T-helper 22 cell (primary cell): ENCODE results near the gene MAPK6.
A peak's percentile ranks its signal among the peaks of the same experiment; 100 is the strongest.
"Not testable (repeated sequence)": the region's sequence is repeated elsewhere in the genome, so short reads cannot be mapped to it uniquely, and the experiment has no call there.

Experiments used
- DNase-seq: peaks from one replicate; pipeline ENCODE4 v3.0.0-alpha.2; 2020; ENCODE audit warnings: low read depth

Gene MAPK6

DNA sequence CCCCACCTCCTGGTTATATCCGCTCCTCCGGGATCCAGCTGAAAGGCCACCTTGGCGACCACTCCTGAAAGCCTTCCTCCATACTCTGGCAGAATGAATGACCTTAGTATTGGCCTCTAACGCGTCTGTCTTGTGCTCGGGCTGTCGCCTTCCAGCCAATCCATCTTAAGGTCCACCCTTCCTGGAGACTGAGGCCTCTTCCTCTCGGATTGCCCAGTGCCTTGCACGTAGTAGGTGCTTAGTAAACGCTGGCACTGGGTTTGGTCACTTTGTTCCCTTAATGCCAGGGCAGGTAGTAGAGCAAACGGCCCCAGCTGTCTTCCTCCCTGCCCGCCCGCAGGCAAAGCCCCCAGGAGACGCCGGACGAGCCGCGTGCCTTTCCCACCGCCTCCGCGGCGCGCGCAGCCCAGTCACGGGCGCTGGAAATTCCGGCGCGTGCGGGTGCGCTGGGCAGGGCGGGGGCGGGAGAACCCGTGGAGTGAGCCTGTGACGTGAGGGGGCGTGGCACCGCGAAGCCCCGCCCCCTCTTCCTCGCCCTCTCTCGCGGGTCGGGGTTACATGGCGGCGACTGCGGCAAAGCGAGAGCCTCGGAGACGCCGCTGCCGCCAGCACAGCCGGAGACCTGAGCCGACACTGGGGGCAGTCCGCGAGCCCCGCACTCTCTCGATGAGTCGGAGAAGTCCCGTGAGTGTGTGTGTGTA, at the start of gene MAPK6:
Gene MAPK6 (plus strand): TSS at position 527 of the 701 bp plus-strand sequence. CDS start 27,242 bp downstream, outside the sequence.
- peak; percentile 88 for DNase-seq

DNA sequence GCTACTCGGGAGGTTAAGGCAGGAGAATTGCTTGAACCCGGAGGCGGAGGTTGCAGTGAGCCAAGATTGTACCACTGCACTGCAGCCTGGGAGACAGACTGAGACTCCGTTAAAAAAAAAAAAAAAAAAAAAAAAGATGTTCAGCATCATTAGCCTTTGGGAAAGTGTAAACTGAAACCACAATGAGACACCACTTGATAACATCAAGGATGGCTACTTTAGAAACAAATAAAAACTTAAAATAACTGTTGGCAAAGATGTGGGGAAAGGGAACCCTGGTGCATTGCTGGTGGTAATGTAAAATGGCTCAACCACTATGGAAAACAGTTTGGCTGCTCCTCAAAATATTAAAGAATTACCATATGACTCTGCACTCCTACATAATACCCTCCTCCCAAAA, 49.3 kb upstream of the MAPK6 start:
- DNase-seq, result no peak

DNA sequence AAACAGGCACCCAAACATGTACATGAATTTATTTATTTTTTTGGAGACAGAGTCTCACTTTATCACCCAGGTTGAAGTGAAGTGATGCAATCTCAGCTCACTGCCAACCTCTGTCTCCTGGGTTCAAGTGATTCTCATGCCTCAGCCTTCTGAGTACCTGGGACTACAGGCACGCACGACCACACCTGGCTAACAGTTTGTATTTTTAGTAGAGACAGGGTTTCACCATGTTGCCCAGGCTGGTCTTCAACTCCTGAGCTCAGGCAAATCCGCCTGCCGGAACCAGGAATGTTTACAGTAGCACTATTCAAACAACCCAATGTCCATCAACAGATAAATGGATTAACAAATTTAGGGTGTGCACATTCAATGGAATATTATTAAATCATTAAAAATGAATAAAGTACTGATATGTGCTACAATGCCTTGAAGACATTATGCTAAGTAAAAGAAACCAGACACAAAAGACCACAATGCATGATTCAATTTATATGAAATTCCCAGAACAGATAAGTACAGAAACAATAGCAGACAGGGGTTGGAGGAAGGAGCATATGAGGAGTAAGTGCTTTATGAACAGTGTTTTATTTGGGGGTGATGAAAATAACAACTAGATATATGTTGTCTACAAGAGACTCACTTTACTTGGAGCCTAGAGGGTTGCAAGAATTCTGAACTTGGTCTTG, 48.7 kb upstream of the MAPK6 start:
- no peak for DNase-seq

DNA sequence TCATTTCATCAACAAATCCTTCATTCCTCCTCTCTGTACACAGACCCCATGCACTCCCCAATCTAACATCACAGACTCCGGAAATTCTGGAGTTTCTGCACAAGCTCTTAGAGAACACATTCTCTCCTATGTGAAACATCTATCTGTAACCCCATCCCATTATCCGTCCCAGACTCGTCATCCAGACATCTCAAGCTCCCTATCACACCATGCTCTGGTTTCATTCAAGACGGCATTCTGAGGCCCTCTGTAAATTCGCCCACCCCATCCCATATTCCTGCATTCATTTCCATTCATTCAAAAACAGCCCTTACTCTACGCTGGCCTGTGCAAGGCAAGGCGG, 48.0 kb upstream of the MAPK6 start:
- DNase-seq, result no peak

DNA sequence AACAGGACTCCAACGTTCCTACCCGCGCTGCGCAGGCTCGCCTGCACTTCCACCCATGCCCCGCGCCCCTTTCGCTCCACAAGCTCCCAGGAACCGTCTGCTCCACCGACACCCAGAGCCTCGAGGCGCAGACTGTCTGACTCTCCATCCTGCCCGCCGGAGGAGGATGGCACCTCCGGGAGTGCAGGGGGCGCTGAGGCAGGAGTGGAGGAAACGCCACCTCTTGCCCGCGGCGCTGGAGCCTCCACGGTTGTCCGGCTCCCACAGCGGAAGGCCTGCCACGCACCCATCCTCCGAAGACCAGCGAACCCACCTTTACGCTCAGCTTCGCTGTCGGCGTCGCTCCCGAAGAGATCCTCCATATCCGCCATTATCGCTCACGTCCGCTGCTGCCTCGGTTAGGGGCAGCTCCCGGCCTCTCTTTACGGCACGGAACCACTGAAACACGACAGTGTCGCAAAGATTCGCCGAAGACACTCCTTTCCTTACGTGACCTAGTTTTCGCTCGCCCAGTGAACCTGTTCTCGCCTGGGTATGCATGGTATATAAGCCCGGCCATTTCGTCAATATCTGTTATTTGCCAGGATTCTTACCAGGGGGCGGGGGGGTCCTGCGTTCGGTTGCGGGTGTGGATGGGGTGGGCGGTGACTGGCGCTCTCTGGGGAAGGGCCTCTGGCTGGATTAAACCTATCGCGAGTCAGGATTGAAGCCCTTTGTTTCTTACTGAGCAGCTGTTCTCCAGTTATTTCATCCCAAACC, 47.5 kb upstream of the MAPK6 start, which contains the start of gene LEO1:
Gene LEO1 (minus strand): TSS at position 404 of the 759 bp plus-strand sequence. CDS start 33 bp downstream, at position 371.
- DNase-seq, result peak; percentile 87

DNA sequence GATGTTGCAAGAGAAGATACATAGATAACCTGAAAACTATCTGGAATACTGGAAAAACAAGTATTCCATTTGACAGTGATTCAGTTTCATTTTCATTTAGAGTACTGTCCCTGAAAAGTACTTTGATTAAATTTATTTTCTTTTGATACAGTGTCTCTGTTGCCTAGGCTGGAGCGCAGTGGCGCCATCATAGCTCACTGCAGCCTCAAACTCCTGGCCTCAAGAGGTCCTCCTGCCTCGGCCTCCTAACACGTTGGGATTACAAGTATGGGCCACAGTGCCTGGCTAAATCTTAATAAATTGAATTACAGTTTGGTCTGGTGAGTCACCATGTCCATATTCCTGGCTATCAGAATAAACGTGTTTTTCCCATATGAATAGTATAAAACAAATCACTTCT, 45.8 kb upstream of the MAPK6 start:
- no peak for DNase-seq

DNA sequence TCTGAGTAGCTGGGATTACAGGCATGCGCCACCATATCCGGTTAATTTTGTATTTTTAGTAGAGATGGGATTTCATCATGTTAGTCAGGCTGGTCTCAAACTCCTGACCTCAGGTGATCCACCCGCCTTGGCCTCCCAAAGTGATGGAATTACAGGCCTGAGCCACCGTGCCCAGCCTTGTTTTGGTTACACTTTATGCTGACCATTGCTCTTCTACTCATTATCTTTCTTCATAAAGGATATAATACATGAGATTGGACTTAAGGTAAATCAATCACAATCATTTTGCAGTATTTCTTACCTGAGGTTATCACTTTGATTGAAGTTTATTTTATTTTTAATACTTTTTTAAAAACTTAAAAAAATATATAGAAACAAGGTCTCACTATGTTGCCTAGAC, 45.2 kb upstream of the MAPK6 start:
- no peak for DNase-seq

DNA sequence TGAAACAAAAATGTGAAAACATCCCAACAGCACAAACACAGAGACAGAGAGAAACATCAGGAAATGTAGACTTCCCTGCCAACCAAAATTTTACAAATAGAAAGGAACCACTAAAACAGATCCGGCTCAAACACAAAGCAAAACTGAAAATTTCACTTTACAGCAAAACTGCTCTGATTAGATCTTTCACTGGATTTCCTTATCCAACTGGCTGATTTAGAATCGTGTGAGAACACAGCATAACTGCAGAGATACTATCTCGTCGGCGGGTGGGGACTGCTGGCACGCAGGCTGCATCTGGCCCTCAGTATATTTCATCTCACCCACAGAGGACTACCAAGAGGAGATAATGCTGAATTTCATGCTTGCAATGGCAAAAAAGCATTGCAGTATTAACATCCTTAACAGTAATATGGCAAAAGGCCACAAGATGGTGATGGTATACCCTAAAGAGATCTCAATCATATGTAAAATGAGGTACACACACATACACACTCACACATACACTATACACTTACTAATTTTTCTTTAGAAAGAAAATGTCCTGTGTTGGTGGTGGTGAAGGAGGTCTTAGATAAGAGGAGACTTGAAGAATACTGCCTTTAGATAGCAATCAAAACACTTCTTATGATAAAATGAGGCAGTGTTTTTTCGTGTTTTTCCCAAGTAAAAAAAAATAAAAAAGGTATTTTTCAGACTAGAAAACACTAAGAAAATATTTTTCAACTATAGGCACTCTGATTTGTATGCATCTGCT, 36.8 kb upstream of the MAPK6 start:
- no peak for DNase-seq

DNA sequence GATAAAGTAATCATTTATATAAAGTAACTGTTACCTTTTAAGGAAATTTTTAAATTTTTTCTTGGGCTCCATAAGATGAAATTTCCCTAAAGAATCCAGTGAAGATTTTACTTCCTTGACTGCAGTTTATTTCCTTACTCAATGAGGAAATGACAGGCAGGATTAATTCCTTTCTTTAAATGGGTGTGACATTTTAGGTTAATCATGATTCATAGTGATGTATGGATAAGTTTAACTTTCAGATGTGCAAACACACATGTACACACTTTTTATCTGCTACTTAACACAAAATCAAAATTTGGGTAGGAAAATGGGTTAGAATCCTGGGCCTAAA, 36.3 kb upstream of the MAPK6 start:
- no peak for DNase-seq

DNA sequence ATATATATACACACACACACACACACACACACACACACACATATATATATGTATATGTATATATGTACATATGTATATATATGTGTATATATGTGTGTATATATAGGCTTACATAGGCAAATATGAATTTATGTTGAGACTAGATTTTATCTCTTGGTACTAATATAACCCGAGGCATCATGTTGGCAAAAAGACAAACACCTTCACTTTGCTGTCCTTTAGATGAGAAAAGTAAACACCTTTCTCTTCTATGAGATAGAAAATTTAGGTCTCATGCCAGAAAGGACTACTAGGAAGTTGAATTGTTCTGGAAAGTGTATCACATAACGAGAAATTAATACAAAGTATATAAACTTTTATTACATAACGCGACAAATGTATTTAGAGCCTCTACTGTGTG, 27.9 kb upstream of the MAPK6 start:
- DNase-seq, result no peak

DNA sequence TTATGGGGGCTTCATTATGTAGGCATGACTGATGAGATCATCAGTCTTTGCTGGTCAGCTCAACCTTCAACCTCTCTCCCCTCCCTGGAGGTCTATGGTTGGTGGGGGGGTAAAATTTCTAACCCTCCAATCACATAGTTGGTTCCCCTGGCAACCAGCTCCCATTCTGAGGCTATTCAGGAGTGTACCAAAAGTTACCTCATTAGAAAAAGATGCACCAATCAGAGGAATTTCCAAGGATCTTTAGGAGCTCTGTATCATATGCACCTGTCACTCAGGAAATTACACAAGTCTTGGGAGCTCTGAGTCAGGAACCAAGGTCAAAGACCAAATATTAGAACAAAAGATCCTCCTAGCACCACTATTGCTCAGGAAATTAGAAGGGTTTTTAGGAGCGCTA, 26.1 kb upstream of the MAPK6 start:
- DNase-seq, result no peak

DNA sequence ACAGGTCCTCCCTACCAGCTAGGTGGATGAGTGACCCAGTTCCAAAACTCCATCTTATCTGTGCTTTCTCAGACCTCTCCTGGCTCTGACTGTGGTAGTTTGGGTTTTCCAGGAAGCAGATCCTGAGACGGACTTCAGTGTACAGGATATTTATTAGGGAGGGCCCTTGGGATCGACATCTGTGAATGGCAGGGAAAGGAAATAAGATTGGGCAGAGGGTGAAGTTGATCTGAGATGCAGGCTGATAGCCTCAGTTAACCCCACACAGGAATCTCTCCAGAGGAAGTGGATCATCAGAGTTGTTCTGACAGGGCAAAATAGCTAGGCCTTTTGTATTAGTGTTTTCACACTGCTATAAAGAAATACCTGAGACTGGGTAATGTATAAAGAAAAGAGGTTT, 16.7 kb upstream of the MAPK6 start:
- DNase-seq, result no peak

DNA sequence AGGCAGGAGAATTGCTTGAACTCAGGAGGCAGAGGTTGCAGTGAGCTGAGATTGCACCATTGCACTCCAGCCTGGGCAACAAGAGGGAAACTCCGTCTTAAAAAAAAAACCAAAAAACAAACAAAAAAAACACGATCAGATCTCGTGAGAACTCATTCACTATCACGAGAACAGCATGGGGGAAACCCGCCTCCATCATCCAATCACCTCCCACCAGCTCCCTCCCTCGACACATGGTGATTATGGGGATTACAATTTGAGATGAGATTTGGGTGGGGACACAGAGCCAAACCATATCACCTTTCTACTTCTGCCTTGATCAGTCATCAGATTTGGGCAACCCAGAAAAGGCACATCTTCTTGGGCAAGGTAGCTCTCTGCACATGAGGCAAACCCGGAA, 15.9 kb upstream of the MAPK6 start:
- not testable (repeated sequence) for DNase-seq

DNA sequence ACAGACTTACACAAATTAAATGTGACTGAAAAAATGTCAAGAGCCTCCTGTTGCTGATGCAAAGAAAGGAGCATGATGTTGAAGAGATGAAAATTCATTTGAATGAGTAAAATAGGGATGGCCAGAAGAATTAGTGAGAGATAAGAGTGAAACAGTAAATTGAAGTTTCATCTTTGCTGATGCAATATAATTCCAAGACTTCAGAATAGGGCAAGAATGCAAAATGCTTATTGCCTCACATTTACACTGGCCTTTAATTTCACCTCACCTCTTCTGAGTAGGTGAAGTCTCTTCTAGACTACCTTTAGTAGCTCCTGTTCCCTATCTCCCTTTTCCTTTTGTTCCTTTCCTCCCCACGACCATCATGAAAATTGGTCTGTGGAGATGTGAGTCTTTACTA, 15.3 kb upstream of the MAPK6 start:
- no peak for DNase-seq

DNA sequence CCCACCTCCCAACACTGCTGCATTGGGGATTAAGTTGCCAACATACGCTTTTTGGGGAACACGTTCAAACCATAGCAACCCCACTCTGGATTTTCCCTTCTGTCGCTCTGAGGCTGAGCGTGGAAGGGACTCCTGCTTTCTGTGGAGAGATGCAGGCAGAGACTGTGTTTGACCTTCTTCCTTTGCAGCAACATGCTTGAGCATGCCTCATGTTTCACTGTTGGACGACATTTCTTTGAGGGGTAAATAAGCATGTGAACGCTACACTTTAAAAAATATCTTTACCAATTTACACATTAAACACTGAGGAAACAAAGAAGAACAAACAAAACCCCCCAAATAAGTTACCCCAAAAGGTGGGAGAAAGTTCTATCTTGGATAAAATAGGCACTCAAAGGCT, 14.2 kb upstream of the MAPK6 start:
- DNase-seq, result no peak

DNA sequence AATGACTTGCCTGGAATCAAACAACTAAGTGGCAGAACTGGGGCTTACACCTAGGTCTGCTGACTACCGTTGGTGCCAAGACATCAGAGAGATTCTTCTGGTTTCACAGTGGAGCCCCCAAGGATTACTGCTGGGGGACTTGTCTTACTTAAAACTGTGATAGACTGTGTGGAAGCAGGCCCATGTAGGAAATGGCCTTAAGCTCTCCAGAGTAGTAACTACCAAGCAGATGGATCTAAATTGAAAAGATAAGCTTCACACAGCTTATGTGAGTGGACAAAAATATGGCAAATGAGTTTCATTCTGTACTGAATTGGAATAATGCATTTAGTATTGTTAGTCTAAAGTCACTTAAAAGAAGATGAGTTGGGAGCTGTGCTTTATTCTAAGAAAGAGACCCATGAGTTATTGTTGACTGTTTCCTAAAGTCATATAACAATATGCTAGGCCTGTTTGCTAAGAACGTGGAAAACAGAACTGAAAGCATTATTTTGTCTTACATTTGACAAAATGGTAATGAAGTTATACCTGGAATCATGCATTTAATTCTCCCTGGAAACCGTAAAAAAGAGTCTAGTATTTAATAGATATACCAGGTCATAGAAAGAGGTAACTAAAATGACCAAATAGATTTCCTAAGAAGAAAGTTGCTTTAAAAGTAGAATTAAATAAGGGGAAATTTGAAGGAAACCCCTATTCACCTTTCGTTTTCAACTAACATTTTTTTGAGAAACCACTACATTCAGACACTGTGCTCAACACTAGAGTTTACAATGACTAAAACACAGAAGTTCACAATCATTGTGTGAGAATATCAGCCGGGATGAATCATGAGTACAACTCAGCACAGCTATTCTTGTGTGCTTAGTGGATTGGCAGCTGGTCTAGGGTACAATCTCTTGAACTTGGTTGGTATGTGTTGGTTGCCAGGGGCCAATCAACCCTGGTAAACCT, 13.0 kb upstream of the MAPK6 start:
- DNase-seq, result no peak

DNA sequence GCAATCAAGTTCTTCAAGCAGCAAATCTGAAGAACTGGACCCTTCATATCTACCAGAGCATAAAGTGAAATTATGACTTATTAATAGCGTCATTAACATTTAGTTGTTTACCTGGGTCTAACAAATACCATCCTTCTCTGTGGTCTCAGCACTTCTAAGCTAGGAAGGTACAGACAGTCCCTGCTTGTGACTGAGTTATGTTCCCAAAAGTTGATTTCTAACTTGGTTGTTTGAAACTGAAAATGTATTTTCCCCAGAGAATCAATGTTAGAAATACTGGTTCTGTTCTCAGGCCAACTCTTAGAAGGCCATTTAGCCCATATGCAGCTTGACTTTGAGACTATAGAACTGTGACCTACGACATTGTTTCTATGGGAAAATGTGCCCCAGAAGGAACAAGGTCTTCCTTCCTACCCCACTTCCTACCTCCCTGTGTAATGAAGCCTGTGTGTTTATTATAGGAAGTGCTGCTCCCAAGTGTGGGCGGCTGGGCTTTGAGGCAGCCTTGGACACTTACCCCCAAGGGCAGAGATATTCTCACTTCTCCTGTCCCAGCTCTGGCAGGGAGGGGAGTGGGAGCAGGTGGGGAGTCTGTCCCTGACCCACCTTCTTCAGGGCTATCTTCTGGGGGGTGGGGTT, 12.2 kb upstream of the MAPK6 start:
- DNase-seq, result no peak

DNA sequence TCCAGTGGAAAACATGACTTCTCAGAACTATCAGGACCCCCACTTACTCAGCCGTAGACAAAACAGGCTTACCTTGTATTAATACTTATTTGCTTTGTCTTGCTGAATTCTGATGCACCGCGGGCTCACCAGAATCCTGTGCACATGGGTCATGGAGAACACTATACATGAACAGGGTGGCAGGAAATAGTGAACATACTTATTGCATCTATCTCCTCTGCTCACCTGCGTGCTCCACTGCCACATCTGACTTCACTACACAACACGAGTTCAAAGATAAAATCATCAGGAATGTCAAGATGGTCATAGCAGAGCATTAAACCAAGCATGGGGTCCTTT, 10.7 kb upstream of the MAPK6 start:
- DNase-seq, result no peak

DNA sequence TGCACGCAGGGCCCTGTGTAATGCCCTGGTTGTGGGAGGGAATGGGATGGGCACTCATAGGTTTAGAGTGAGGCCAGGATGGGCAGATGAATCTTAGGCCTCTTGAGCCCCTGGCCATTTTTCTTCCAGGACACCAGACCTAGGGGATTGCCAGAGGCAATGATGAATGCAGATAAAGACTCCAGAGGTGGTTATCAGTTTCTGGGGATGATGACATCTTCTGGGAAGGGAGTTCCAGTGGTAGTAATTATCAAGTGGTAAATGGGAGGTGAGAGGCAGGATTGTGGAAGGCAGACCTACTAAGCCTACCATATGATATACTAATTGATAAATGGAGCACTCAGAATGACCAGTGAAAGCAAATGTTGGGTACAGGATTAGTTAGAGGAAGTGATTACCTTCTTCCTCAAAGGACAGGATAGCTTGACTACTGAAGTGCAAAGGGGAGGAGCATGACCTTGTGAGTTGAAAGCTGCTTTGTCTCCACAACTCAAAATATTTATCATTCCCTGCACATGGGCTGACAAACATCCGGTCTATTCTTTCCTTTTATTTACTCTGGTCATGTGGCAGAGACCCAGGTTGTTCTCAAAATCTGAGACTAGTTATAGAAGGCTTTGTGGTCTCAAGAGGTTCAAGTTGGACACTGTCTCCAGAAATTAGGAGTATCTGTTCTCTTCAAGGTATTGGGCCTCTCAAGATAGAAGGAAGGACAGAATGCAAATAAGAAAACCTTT, 10.2 kb upstream of the MAPK6 start:
- DNase-seq, result no peak
